ENCODE results near the gene LPGAT1. TPM values are rescaled to one million over a fixed set of nuclear protein-coding genes. Genes with fewer than 3 reads are reported as not detected.

The LPGAT1 gene
- total and polyA plus RNA-seq, 11 donors, result 5.6 to 40.0 (median 25.0) TPM

DNA sequence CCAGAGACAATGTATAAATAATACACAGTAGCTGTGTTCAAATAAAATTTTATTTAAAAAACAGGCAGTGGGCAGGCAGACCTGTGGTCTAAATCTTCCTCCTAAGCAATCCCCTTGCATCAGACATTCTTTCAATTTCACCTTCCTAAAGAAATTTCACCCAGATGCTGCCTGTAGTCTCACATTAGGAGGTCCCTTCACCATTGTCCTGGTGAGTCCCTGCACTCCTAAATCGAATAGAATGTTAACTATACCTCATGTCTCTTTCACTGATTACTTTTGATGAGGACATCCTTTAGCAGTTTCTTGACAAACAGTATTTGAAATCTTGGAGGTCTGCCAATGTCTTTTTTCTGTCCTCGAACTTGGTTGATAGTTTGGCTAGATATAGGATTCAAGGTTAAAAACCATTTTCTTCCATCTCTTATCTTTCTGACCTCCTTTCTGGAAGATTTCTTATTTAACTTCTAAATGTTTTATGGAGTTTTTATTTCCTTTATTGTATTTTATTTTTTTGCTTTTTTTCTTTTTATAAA lies 77.5 kb downstream of the LPGAT1 start:
- DNase-seq (no peak), ATAC-seq (no peak)
- intact Hi-C loops (cut with DNase I), result loop anchor here in 1 of 10 donors (10.0 kb wide), 1 partner anchor 58 kb away; no protein-coding TSS in a partner anchor
- Histone ChIP-seq H3K27ac (no peak overlapping the region), H3K27me3 (no peaks in the 10 kb centered on the region), H3K4me1 (peaks cover 0 to 10% (median 0%) of the 10 kb centered on the region in 12 donors), H3K36me3 (peaks cover 0 to 40% (median 29%) of the 10 kb centered on the region in 9 donors), H3K4me3 (no peak overlapping the region), H3K9me3 (peaks cover 0 to 4% (median 0%) of the 10 kb centered on the region in 12 donors)
- WGBS, 4 donors, result 17 to 29% (median 27%) methylated on average over 2 of the region's 2 CpGs
- TF ChIP-seq, protein P1, sequence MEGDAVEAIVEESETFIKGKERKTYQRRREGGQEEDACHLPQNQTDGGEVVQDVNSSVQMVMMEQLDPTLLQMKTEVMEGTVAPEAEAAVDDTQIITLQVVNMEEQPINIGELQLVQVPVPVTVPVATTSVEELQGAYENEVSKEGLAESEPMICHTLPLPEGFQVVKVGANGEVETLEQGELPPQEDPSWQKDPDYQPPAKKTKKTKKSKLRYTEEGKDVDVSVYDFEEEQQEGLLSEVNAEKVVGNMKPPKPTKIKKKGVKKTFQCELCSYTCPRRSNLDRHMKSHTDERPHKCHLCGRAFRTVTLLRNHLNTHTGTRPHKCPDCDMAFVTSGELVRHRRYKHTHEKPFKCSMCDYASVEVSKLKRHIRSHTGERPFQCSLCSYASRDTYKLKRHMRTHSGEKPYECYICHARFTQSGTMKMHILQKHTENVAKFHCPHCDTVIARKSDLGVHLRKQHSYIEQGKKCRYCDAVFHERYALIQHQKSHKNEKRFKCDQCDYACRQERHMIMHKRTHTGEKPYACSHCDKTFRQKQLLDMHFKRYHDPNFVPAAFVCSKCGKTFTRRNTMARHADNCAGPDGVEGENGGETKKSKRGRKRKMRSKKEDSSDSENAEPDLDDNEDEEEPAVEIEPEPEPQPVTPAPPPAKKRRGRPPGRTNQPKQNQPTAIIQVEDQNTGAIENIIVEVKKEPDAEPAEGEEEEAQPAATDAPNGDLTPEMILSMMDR (IDR thresholded peaks at IDR 0.05), result no peak
- no peak for TF ChIP-seq POLR2A (IDR thresholded peaks at IDR 0.05)

DNA sequence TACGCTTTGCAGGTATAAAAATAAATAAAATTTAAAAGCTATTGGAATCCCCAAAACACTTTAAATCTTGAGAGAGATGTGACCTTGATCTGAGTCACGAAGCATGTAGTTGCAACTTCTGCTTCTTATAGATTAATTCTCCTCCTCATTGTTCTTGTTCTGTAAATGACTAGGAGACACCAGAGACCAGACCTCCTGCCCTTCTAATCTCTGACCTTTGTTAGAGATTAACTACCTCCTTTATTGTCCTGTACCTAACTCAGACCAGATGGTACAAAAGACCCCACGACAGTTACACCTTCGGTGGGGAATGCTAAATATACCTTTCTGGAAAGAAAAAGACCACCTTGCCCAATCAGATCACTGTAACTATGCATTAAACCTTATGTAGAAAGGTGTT lies 78.2 kb downstream of the LPGAT1 start:
- no peaks in the 10 kb centered on the region for H3K27me3 ChIP-seq
- H3K9me3 ChIP-seq, result no peaks in the 10 kb centered on the region
- DNase-seq (no peak), ATAC-seq (no peak)
- intact Hi-C loops (cut with DNase I), result loop anchor here in 1 of 10 donors (10.0 kb wide), 1 partner anchor 58 kb away; no protein-coding TSS in a partner anchor
- 73 to 93% (median 84%) methylated on average over 4 of the region's 4 CpGs for WGBS, 4 donors
- H3K4me1 ChIP-seq, result peaks cover 0 to 10% (median 0%) of the 10 kb centered on the region in 12 donors
- H3K27ac ChIP-seq, result no peak overlapping the region
- no peak for TF ChIP-seq POLR2A (IDR thresholded peaks at IDR 0.05)
- TF ChIP-seq, protein P1 (IDR thresholded peaks at IDR 0.05), result no peak
- peaks cover 0 to 41% (median 36%) of the 10 kb centered on the region in 9 donors for H3K36me3 ChIP-seq
- no peak overlapping the region for H3K4me3 ChIP-seq

- intact Hi-C loops (cut with DNase I), result loop anchor here in 1 of 10 donors (10.0 kb wide), 1 partner anchor 57 kb away; no protein-coding TSS in a partner anchor
These were observed 79.1 kb downstream of the LPGAT1 start for GRCh38 chr1:211751438-211751837.

DNA sequence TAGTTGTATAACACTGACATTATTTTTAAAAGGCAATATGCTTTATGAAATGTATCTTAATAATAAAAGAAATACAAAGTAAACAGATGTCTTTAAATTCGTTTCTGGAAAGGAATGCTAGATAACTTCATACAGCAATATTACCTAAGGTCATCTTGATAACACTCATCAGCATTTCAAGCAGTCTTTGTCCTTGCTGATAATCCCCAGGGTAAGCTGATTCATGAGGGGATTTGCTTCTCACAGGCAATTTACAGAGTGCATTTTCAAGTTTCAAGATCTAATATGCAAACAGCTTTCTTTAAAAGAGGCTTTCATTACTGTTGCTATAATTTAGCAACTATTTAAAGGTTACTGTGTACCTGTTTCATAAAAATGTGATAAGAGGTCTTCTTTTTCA lies 80.0 kb downstream of the LPGAT1 start:
- Histone ChIP-seq H3K9me3 (no peaks in the 10 kb centered on the region), H3K36me3 (peaks cover 0 to 50% (median 44%) of the 10 kb centered on the region in 9 donors), H3K27ac (no peak overlapping the region), H3K4me3 (no peak overlapping the region), H3K27me3 (no peaks in the 10 kb centered on the region), H3K4me1 (peaks cover 0 to 10% (median 0%) of the 10 kb centered on the region in 12 donors)
- TF ChIP-seq, protein P1 (IDR thresholded peaks at IDR 0.05), result no peak
- no peak for TF ChIP-seq POLR2A (IDR thresholded peaks at IDR 0.05)
- no peak for ATAC-seq
- no peak for DNase-seq
- 6 to 13% (median 10%) methylated on average over 1 of the region's 1 CpG for WGBS, 4 donors
- intact Hi-C loops (cut with DNase I), result loop anchor here in 1 of 10 donors (10.0 kb wide), 1 partner anchor 56 kb away; no protein-coding TSS in a partner anchor

More at GRCh38 chr1:211751438-211751837, 79.1 kb downstream of the LPGAT1 start:
- no peak for TF ChIP-seq POLR2A (IDR thresholded peaks at IDR 0.05)
- TF ChIP-seq, protein P1 (IDR thresholded peaks at IDR 0.05), result no peak
- peaks cover 0 to 48% (median 44%) of the 10 kb centered on the region in 9 donors for H3K36me3 ChIP-seq
- no peak overlapping the region for H3K4me3 ChIP-seq
- ATAC-seq, result no peak
- DNase-seq, result no peak
- no peaks in the 10 kb centered on the region for H3K9me3 ChIP-seq
- peaks cover 0 to 10% (median 0%) of the 10 kb centered on the region in 12 donors for H3K4me1 ChIP-seq
- H3K27ac ChIP-seq, result no peak overlapping the region
- H3K27me3 ChIP-seq, result no peaks in the 10 kb centered on the region
- 72 to 81% (median 74%) methylated on average over 3 of the region's 3 CpGs for WGBS, 4 donors

Measured in heart left ventricle (tissue), 16 donors.